ENCODE data around the gene ROR2.

ROR2 gene

GRCh38 chr9:91562416-91562815, 387.6 kb downstream of the ROR2 start:
- H3K27ac ChIP-seq, result no peak overlapping the region
- TF ChIP-seq CTCF (IDR thresholded peaks at IDR 0.05), result no peak
- TF ChIP-seq ZFX (IDR thresholded peaks at IDR 0.05; ENCODE audit: borderline replicate concordance), result no peak

- H3K27ac ChIP-seq, result no peak overlapping the region
- TF ChIP-seq CTCF (IDR thresholded peaks at IDR 0.05) (no peak), ZFX (IDR thresholded peaks at IDR 0.05; ENCODE audit: borderline replicate concordance) (no peak)
Measured at GRCh38 chr9:91560301-91560700, 389.7 kb downstream of the ROR2 start.

- no peak overlapping the region for H3K27ac ChIP-seq
- TF ChIP-seq CTCF (IDR thresholded peaks at IDR 0.05), result no peak
- no peak for TF ChIP-seq ZFX (IDR thresholded peaks at IDR 0.05; ENCODE audit: borderline replicate concordance)
Measured at GRCh38 chr9:91558879-91559278, 391.1 kb downstream of the ROR2 start.

GRCh38 chr9:91558395-91558794, 391.6 kb downstream of the ROR2 start:
- TF ChIP-seq ZFX (IDR thresholded peaks at IDR 0.05; ENCODE audit: borderline replicate concordance) (no peak), CTCF (IDR thresholded peaks at IDR 0.05) (no peak)
- no peak overlapping the region for H3K27ac ChIP-seq

GRCh38 chr9:91557327-91557726, 392.7 kb downstream of the ROR2 start:
- TF ChIP-seq ZFX (IDR thresholded peaks at IDR 0.05; ENCODE audit: borderline replicate concordance) (no peak), CTCF (IDR thresholded peaks at IDR 0.05) (no peak)
- no peak overlapping the region for H3K27ac ChIP-seq

GRCh38 chr9:91555132-91555531, 394.9 kb downstream of the ROR2 start:
- no peak overlapping the region for H3K27ac ChIP-seq
- no peak for TF ChIP-seq ZFX (IDR thresholded peaks at IDR 0.05; ENCODE audit: borderline replicate concordance)

GRCh38 chr9:91549177-91549576, 400.9 kb downstream of the ROR2 start:
- no peak overlapping the region for H3K27ac ChIP-seq
- no peak for TF ChIP-seq ZFX (IDR thresholded peaks at IDR 0.05; ENCODE audit: borderline replicate concordance)
- TF ChIP-seq CTCF (IDR thresholded peaks at IDR 0.05), result no peak

- H3K27ac ChIP-seq, result no peak overlapping the region
- no peak for TF ChIP-seq CTCF (IDR thresholded peaks at IDR 0.05)
- no peak for TF ChIP-seq ZFX (IDR thresholded peaks at IDR 0.05; ENCODE audit: borderline replicate concordance)
Measured at GRCh38 chr9:91547081-91547480, 402.9 kb downstream of the ROR2 start.

Measured in 22Rv1 (cell line).